ENCODE results near the gene FCAMR. TPM values are rescaled to one million over a fixed set of nuclear protein-coding genes. Genes with fewer than 3 reads are reported as not detected.

FCAMR gene
- total RNA-seq, 4 donors from 2014 or later = not detected

- no peak for TF ChIP-seq CTCF (IDR thresholded peaks at IDR 0.05)
- no peak for ATAC-seq (ENCODE audit: low FRiP score)
- no peak for DNase-seq (ENCODE audit: low spot score)
Observed at GRCh38 chr1:206945779-206946178, 24.5 kb downstream of the FCAMR start.

- no peak for ATAC-seq (ENCODE audit: low FRiP score)
- no peak for TF ChIP-seq CTCF (IDR thresholded peaks at IDR 0.05)
- no peak for DNase-seq (ENCODE audit: low spot score)
Observed at GRCh38 chr1:206944703-206945102, 25.6 kb downstream of the FCAMR start.

GRCh38 chr1:206941766-206942418 lies 28.4 kb downstream of the FCAMR start:
- ATAC-seq (ENCODE audit: low FRiP score) = no peak
- DNase-seq (ENCODE audit: low spot score) = no peak
- TF ChIP-seq CTCF (IDR thresholded peaks at IDR 0.05) = no peak

GRCh38 chr1:206940588-206940936 lies 29.7 kb downstream of the FCAMR start:
- DNase-seq (ENCODE audit: low spot score) = no peak
- TF ChIP-seq CTCF (IDR thresholded peaks at IDR 0.05) = no peak
- ATAC-seq (ENCODE audit: low FRiP score) = no peak

GRCh38 chr1:206939841-206940587 lies 30.2 kb downstream of the FCAMR start:
- no peak for TF ChIP-seq CTCF (IDR thresholded peaks at IDR 0.05)
- ATAC-seq (ENCODE audit: low FRiP score) = no peak
- DNase-seq (ENCODE audit: low spot score) = no peak

- DNase-seq (ENCODE audit: low spot score) = no peak
- no peak for ATAC-seq (ENCODE audit: low FRiP score)
- TF ChIP-seq CTCF (IDR thresholded peaks at IDR 0.05) = no peak
Observed at GRCh38 chr1:206939131-206939530, 31.1 kb downstream of the FCAMR start.

GRCh38 chr1:206937425-206937824 lies 32.8 kb downstream of the FCAMR start:
- no peak for TF ChIP-seq CTCF (IDR thresholded peaks at IDR 0.05)
- DNase-seq (ENCODE audit: low spot score) = no peak
- no peak for ATAC-seq (ENCODE audit: low FRiP score)

Measured in omental fat pad (tissue), 4 donors.